Prostate gland (tissue), 2 donors: ENCODE data around the gene PC.

Experiments used
- POLR2AphosphoS5 ChIP-seq: sonication (generic); formaldehyde crosslinking; IDR thresholded peaks from one replicate; pipeline ENCODE4 v1.6.1; 2017; ENCODE audit warnings: antibody characterized with exemption
- TF ChIP-seq, protein P1 (sequence below), 4 experiments: fragments of 200-600 bp in 2 of 4; fragments of 450-650 bp in 2 of 4; sonication (generic) in 2 of 4; IDR thresholded peaks; 1 replicate in 3 of 4; 2 replicates in 1 of 4; pipeline ENCODE4 v1.5.1; 2016 to 2019; ENCODE audit warnings: antibody characterized with exemption in 4 of 4, mild to moderate bottlenecking in 2 of 4, moderate library complexity in 2 of 4

DNA sequence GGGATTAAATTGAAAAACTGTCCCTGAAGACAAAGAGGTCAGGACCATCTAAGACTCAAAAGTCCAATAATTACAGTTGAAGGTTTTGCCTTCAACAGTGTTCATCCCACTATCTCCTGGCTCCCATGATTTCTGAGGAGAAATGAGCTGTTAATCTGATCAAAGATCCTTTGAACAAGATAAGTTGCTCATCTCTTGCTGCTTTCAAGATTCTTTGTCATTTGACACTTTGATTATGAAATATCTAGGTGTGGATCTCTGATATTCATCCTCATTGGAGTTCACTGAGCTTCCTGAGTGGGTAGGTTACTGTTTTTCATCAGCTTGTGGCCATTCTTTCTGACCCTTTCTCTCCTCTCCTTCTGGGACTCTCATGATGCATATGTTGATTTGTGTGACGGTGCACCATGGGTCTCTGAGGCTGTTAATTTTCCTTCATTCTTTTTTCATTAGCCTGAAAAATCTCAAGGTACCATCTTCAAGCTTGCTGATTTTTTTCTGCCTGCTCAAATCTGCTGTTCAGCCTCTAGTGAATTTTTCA is 20.9 kb downstream of the PC start:
- TF ChIP-seq, protein P1, sequence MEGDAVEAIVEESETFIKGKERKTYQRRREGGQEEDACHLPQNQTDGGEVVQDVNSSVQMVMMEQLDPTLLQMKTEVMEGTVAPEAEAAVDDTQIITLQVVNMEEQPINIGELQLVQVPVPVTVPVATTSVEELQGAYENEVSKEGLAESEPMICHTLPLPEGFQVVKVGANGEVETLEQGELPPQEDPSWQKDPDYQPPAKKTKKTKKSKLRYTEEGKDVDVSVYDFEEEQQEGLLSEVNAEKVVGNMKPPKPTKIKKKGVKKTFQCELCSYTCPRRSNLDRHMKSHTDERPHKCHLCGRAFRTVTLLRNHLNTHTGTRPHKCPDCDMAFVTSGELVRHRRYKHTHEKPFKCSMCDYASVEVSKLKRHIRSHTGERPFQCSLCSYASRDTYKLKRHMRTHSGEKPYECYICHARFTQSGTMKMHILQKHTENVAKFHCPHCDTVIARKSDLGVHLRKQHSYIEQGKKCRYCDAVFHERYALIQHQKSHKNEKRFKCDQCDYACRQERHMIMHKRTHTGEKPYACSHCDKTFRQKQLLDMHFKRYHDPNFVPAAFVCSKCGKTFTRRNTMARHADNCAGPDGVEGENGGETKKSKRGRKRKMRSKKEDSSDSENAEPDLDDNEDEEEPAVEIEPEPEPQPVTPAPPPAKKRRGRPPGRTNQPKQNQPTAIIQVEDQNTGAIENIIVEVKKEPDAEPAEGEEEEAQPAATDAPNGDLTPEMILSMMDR (IDR thresholded peaks at IDR 0.05), result no peak
- no peak for TF ChIP-seq POLR2AphosphoS5
